ENCODE data around the gene PNKP.
A peak's percentile ranks its signal among the peaks of the same experiment; 100 is the strongest.

PNKP gene

DNA sequence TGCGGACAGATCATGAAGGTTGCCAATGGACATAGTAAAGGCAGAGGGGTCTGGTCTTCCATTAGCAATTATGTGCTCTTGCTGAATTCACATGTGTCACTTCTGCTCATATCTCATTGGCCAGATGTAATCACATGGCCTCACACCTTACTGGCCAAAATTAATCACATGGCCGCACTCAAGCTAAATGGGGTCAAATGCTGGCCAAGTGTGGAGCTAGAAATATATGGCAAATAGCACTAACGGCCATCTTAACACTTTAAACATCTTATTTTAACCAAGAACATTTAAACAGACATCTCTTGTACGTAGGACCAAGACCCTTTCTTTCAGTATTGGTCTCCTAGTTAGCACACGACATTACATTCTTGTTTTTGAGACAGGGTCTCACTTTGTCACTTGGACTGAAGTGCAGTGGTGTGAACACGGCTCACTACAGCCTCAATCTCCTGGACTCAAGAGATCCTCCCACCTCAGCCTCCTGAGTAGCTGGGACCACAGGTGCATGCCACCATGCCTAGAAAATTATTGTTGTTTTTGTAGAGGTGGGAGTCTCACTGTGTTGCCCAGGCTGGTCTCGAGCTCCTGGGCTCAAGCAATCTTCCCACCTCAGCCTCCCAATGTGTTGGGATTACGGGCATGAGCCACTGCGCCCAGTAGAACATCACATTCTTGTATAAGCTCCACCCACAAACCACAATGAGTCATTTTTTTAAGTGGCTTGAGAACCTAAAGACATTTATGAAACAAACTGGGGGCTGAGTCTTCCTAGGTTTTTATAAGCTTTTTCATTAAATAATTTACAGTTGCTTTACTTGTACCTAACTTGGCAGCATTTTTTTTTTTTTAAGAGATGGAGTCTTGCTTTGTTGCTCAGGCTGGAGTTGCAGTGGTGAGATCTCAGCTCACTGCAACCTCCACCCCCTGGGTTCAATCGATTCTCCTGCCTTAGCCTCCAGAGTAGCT lies 19.4 kb downstream of the PNKP start:
- no peak for DNase-seq (ENCODE audit: extremely low spot score)
- POLR2A ChIA-PET, result interaction anchor here (0.9 to 1.3 kb wide), 3 partner anchors 17 to 131 kb away, joined by 3 read pairs; no protein-coding TSS in a partner anchor
- TF ChIP-seq FOXK2 (IDR thresholded peaks at IDR 0.05) (no peak), L3MBTL2 (conservative IDR thresholded peaks at IDR 0.05) (peak; percentile 77)
- CTCF ChIA-PET, result no interaction called here

GRCh38 chr19:49846408-49846807 lies 21.0 kb downstream of the PNKP start:
- TF ChIP-seq TARDBP (IDR thresholded peaks at IDR 0.05) (no peak), LEF1 (IDR thresholded peaks at IDR 0.05; ENCODE audit: borderline replicate concordance) (no peak), HDGF (IDR thresholded peaks at IDR 0.05; ENCODE audit: borderline replicate concordance) (no peak), SP1 (IDR thresholded peaks at IDR 0.05) (no peak), CTBP1 (IDR thresholded peaks at IDR 0.05; ENCODE audit: borderline replicate concordance) (no peak), ARNT (IDR thresholded peaks at IDR 0.05) (no peak), FOXK2 (IDR thresholded peaks at IDR 0.05) (no peak), ZNF384 (IDR thresholded peaks at IDR 0.05) (no peak), FOXA1 (IDR thresholded peaks at IDR 0.05) (no peak), FOXM1 (IDR thresholded peaks at IDR 0.05; ENCODE audit: borderline replicate concordance) (no peak), ELF4 (IDR thresholded peaks at IDR 0.05) (no peak), BHLHE40 (IDR thresholded peaks at IDR 0.05; ENCODE audit: borderline replicate concordance) (no peak), PKNOX1 (IDR thresholded peaks at IDR 0.05) (no peak), L3MBTL2 (conservative IDR thresholded peaks at IDR 0.05) (no peak), NFRKB (IDR thresholded peaks at IDR 0.05) (no peak), SUZ12 (IDR thresholded peaks at IDR 0.05) (no peak)
- ChIA-PET CTCF (no interaction called here), POLR2A (interaction anchor here (1.3 kb wide), 1 partner anchor 19 kb away, joined by 3 read pairs; no protein-coding TSS in a partner anchor)
- no peak for DNase-seq (ENCODE audit: extremely low spot score)

GRCh38 chr19:49845414-49845813 lies 22.0 kb downstream of the PNKP start:
- ChIA-PET POLR2A (no interaction called here), CTCF (interaction anchor here (0.5 to 0.7 kb wide), 2 partner anchors 128 to 1773 kb away, joined by 3 to 7 read pairs; no protein-coding TSS in a partner anchor)
- no peak for TF ChIP-seq ZNF384 (IDR thresholded peaks at IDR 0.05)
- no peak for TF ChIP-seq FOXK2 (IDR thresholded peaks at IDR 0.05)
- no peak for TF ChIP-seq PKNOX1 (IDR thresholded peaks at IDR 0.05)
- no peak for TF ChIP-seq BHLHE40 (IDR thresholded peaks at IDR 0.05; ENCODE audit: borderline replicate concordance)
- TF ChIP-seq TARDBP (IDR thresholded peaks at IDR 0.05), result no peak
- no peak for TF ChIP-seq LEF1 (IDR thresholded peaks at IDR 0.05; ENCODE audit: borderline replicate concordance)
- no peak for DNase-seq (ENCODE audit: extremely low spot score)

DNA sequence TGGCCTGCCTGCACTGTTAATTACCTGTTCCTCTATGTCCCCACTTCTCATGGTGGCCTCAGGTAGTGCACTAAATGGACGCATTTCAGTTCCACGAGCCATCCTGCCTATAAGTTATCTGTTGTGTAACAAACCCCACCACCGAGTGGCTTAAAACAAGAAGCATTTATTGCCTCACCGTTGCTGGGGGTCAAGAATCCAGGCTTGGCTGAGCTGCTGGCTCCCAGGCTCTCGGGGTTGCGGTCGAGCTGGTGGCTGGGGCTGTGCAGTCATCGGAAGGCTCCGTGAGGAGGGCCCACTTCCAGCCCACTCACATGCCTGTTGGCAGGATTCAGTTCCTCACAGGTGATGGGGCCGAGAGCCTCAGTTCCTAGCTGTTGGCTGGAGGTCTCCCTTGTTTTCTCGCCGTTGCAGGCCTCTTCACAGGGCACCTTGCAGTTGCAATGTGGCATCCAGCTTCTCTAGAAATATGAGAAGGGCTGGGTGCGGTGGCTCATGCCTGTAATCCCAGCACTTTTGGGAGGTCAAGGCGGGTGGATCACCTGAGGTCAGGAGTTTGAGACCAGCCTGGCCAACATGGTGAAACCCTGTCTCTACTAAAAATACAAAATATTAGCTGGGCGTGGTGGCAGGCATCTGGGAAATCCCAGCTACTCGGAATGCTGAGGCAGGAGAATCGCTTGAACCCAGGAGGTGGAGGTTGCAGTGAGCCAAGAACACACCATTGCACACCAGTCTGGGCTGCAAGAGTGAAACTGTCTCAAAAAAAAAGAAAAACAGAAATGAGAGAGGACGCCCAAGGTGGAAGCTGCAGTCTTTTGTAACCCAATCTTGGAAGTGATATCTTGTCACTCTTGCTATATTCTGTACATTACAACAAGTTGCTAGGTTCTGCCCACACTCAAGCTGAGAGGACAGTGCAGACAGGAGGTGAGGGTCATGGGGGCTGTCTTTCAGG lies 23.0 kb downstream of the PNKP start:
- POLR2A ChIA-PET, result interaction anchor here (1.1 kb wide), 1 partner anchor 9 kb away, joined by 3 read pairs; no protein-coding TSS in a partner anchor
- TF ChIP-seq L3MBTL2 (conservative IDR thresholded peaks at IDR 0.05) (no peak), NFRKB (IDR thresholded peaks at IDR 0.05) (no peak), LEF1 (IDR thresholded peaks at IDR 0.05; ENCODE audit: borderline replicate concordance) (no peak), ZNF384 (IDR thresholded peaks at IDR 0.05) (no peak), BHLHE40 (IDR thresholded peaks at IDR 0.05; ENCODE audit: borderline replicate concordance) (no peak), HDGF (IDR thresholded peaks at IDR 0.05; ENCODE audit: borderline replicate concordance) (no peak), ARNT (IDR thresholded peaks at IDR 0.05) (no peak), FOXK2 (IDR thresholded peaks at IDR 0.05) (no peak), FOXA1 (IDR thresholded peaks at IDR 0.05) (no peak), CTBP1 (IDR thresholded peaks at IDR 0.05; ENCODE audit: borderline replicate concordance) (no peak), TARDBP (IDR thresholded peaks at IDR 0.05) (no peak)
- no peak for DNase-seq (ENCODE audit: extremely low spot score)
- CTCF ChIA-PET, result no interaction called here

GRCh38 chr19:49843265-49843664 lies 24.1 kb downstream of the PNKP start:
- ChIA-PET POLR2A (no interaction called here), CTCF (interaction anchor here (0.6 kb wide), 1 partner anchor 1007 kb away, joined by 3 read pairs; the partner anchor contains the start of gene HSD17B14)
- DNase-seq (ENCODE audit: extremely low spot score), result no peak
- TF ChIP-seq FOXA1 (IDR thresholded peaks at IDR 0.05) (no peak), L3MBTL2 (conservative IDR thresholded peaks at IDR 0.05) (no peak), TARDBP (IDR thresholded peaks at IDR 0.05) (no peak), PKNOX1 (IDR thresholded peaks at IDR 0.05) (no peak), ZNF384 (IDR thresholded peaks at IDR 0.05) (no peak), ELF4 (IDR thresholded peaks at IDR 0.05) (no peak)

Data from HEK293T (cell line).